HG02973 (cell line): Measurements from ENCODE around the gene MTG1.
"Not testable (repeated sequence)": the region's sequence is repeated elsewhere in the genome, so short reads cannot be mapped to it uniquely, and the experiment has no call there.

Experiments
- ATAC-seq: cut with Tn5 transposase; IDR thresholded peaks from one replicate; pipeline ENCODE4 v1.9.1; 2021; ENCODE audit warnings: moderate library complexity; ENCODE audit not compliant: unreplicated experiment

MTG1 gene

GRCh38 chr10:133421336-133422222, 27.6 kb downstream of the MTG1 start:
- no peak for ATAC-seq

GRCh38 chr10:133422223-133422806, 28.4 kb downstream of the MTG1 start:
- no peak for ATAC-seq

- no peak for ATAC-seq
Observed at GRCh38 chr10:133422807-133423771, 29.1 kb downstream of the MTG1 start.

GRCh38 chr10:133424102-133424501, 30.1 kb downstream of the MTG1 start:
- not testable (repeated sequence) for ATAC-seq

- ATAC-seq = not testable (repeated sequence)
Observed at GRCh38 chr10:133424601-133425000, 30.6 kb downstream of the MTG1 start, which contains the start of gene SPRN. SPRN (minus strand) TSS chr10:133424625; CDS start chr10:133423681, 944 bp downstream.

- not testable (repeated sequence) for ATAC-seq
Observed at GRCh38 chr10:133429571-133429970, 35.6 kb downstream of the MTG1 start.

- not testable (repeated sequence) for ATAC-seq
Observed at GRCh38 chr10:133431888-133432613, 38.1 kb downstream of the MTG1 start.

- ATAC-seq = not testable (repeated sequence)
Observed at GRCh38 chr10:133432789-133433188, 38.8 kb downstream of the MTG1 start.

- ATAC-seq = no peak
Observed at GRCh38 chr10:133438711-133439273, 44.8 kb downstream of the MTG1 start.

GRCh38 chr10:133439517-133440461, 45.8 kb downstream of the MTG1 start:
- no peak for ATAC-seq

- no peak for ATAC-seq
Observed at GRCh38 chr10:133440633-133441285, 46.8 kb downstream of the MTG1 start.

- not testable (repeated sequence) for ATAC-seq
Observed at GRCh38 chr10:133441356-133441755, 47.4 kb downstream of the MTG1 start.

- ATAC-seq = no peak
Observed at GRCh38 chr10:133441780-133442179, 47.8 kb downstream of the MTG1 start.

- no peak for ATAC-seq
Observed at GRCh38 chr10:133442191-133442966, 48.4 kb downstream of the MTG1 start.

GRCh38 chr10:133442967-133443924, 49.3 kb downstream of the MTG1 start:
- ATAC-seq = no peak
